ENCODE measurements around the gene SERPINA10. TPM values are rescaled to one million over a fixed set of nuclear protein-coding genes. Genes with fewer than 3 reads are reported as not detected.

Gene SERPINA10
- total and polyA plus RNA-seq, 2 experiments from 2014 or later: 0.11 TPM; not detected in 1

- no peak overlapping the region for H3K4me2 ChIP-seq
- 0 out of 2 replicates have a peak, but pooled peaks cover 8% of the 10 kb centered on the region for H3K9me2 ChIP-seq (ENCODE audit: insufficient read depth)
- no peaks in the 10 kb centered on the region for H4K20me1 ChIP-seq (replicated peaks; ENCODE audit: insufficient read depth)
- no peak overlapping the region for H3K4me3 Mint-ChIP-seq
- H3K36me3 ChIP-seq (ENCODE audit: insufficient read depth): no peaks in the 10 kb centered on the region
- H3K4me1 ChIP-seq (ENCODE audit: insufficient read depth): no peaks in the 10 kb centered on the region
- no peaks in the 10 kb centered on the region for H3K79me2 ChIP-seq (replicated peaks; ENCODE audit: insufficient read depth)
- H2AFZ ChIP-seq: no peak overlapping the region
- H3K27ac Mint-ChIP-seq: no peak overlapping the region
- H3K27me3 Mint-ChIP-seq (ENCODE audit: insufficient read depth, low read depth, poor library complexity): no peaks in the 10 kb centered on the region
- no peaks in the 10 kb centered on the region for H3F3A ChIP-seq (replicated peaks; ENCODE audit: low read depth)
- no peak overlapping the region for H3K4me3 ChIP-seq
- no peaks in the 10 kb centered on the region for H3K36me3 Mint-ChIP-seq (ENCODE audit: low read depth)
- H3K4me1 Mint-ChIP-seq: no peaks in the 10 kb centered on the region
- H3K9me3 Mint-ChIP-seq: no peaks in the 10 kb centered on the region
- no peaks in the 10 kb centered on the region for H3K27me3 ChIP-seq (ENCODE audit: insufficient read depth)
- ATAC-seq (no peak), DNase-seq (ENCODE audit: low spot score) (no peak)
- TF ChIP-seq ZNF331 (CRISPR knock-in tag; IDR thresholded peaks at IDR 0.05; ENCODE audit: low read depth): no peak
- no peak for TF ChIP-seq ZNF462 (CRISPR knock-in tag; IDR thresholded peaks at IDR 0.05)
- TF ChIP-seq JUNB (IDR thresholded peaks at IDR 0.05; ENCODE audit: unreplicated experiment): no peak
- TF ChIP-seq STAT1 (IDR thresholded peaks at IDR 0.05; ENCODE audit: unreplicated experiment): no peak
- no peak for TF ChIP-seq NANOG (IDR thresholded peaks at IDR 0.05; ENCODE audit: borderline replicate concordance)
- TF ChIP-seq CREB1 (CRISPR knock-in tag; IDR thresholded peaks at IDR 0.05; ENCODE audit: low read depth): no peak
- no peak for TF ChIP-seq EZH2 (IDR thresholded peaks at IDR 0.05; ENCODE audit: low read depth, unreplicated experiment)
- TF ChIP-seq EZH2phosphoT487 (IDR thresholded peaks at IDR 0.05; ENCODE audit: unreplicated experiment): no peak
- no peak for TF ChIP-seq REST (IDR thresholded peaks at IDR 0.05; ENCODE audit: unreplicated experiment)
- TF ChIP-seq ETS1 (IDR thresholded peaks at IDR 0.05): no peak
- no peak for TF ChIP-seq CTCF (conservative IDR thresholded peaks at IDR 0.05; ENCODE audit: low read depth in 2 of 2)
- TF ChIP-seq POLR2AphosphoS5 (IDR thresholded peaks at IDR 0.05; ENCODE audit: low read depth): no peak
- no peak for TF ChIP-seq ZNF114 (CRISPR knock-in tag; IDR thresholded peaks at IDR 0.05)
- H3K27ac ChIP-seq (ENCODE audit: low read depth): no peak overlapping the region
These were observed 2.5 kb upstream of the SERPINA10 start for GRCh38 chr14:94295360-94296180.

Data from GM23338 (cell line).